ENCODE measurements around the gene C2orf42. TPM values are rescaled to one million over a fixed set of nuclear protein-coding genes. Genes with fewer than 3 reads are reported as not detected.

C2orf42 gene
- total and polyA plus RNA-seq, 10 of the 15 experiments (the other 5 are each of a cell fraction or from before 2014, with no cell fraction given), result 5.5 to 19.8 (median 11.5) TPM

- TF ChIP-seq EP300 (IDR thresholded peaks at IDR 0.05; ENCODE audit: borderline replicate concordance in 1 of 2, control insufficient read depth in 1 of 2, low read depth in 2 of 2, low read length in 2 of 2) (peak in 1 of 2 experiments; percentile 12; a peak in 1 of 4 replicates), CBX3 (IDR thresholded peaks at IDR 0.05; ENCODE audit: borderline replicate concordance, low read depth) (no peak), PAX5 (IDR thresholded peaks at IDR 0.05; ENCODE audit: borderline replicate concordance, low read depth, low read length) (peak; percentile 33; the same call in 1 of the 2 replicates), SPI1 (IDR thresholded peaks at IDR 0.05; ENCODE audit: borderline replicate concordance, insufficient read depth, low read depth, low read length) (no peak), ZNF592 (IDR thresholded peaks at IDR 0.05) (peak; percentile 90), TAF1 (IDR thresholded peaks at IDR 0.05; ENCODE audit: borderline replicate concordance, low read depth, low read length) (peak; percentile 73), TARDBP (IDR thresholded peaks at IDR 0.05; ENCODE audit: borderline replicate concordance) (peak; percentile 78; the same call in 1 of the 2 replicates), E4F1 (IDR thresholded peaks at IDR 0.05; ENCODE audit: borderline replicate concordance, partially characterized antibody) (peak; percentile 88), TCF3 (IDR thresholded peaks at IDR 0.05; ENCODE audit: borderline replicate concordance, insufficient read depth, low read depth, low read length) (peak; percentile 79), TCF7 (IDR thresholded peaks at IDR 0.05; ENCODE audit: borderline replicate concordance) (0 out of 2 replicates have a peak, but pooled peaks have one; percentile 6), NFYB (IDR thresholded peaks at IDR 0.05; ENCODE audit: insufficient read depth, low read depth, low read length) (peak; percentile 91), GABPA (IDR thresholded peaks at IDR 0.05; ENCODE audit: low read depth) (peak; percentile 88), HCFC1 (IDR thresholded peaks at IDR 0.05; ENCODE audit: low read length) (peak; percentile 78)
- TF ChIP-seq, protein P1, sequence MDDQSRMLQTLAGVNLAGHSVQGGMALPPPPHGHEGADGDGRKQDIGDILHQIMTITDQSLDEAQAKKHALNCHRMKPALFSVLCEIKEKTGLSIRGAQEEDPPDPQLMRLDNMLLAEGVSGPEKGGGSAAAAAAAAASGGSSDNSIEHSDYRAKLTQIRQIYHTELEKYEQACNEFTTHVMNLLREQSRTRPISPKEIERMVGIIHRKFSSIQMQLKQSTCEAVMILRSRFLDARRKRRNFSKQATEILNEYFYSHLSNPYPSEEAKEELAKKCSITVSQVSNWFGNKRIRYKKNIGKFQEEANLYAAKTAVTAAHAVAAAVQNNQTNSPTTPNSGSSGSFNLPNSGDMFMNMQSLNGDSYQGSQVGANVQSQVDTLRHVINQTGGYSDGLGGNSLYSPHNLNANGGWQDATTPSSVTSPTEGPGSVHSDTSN (IDR thresholded peaks at IDR 0.05; ENCODE audit: insufficient replicate concordance, low read depth, low read length), result no peak
- TF ChIP-seq, protein P2, sequence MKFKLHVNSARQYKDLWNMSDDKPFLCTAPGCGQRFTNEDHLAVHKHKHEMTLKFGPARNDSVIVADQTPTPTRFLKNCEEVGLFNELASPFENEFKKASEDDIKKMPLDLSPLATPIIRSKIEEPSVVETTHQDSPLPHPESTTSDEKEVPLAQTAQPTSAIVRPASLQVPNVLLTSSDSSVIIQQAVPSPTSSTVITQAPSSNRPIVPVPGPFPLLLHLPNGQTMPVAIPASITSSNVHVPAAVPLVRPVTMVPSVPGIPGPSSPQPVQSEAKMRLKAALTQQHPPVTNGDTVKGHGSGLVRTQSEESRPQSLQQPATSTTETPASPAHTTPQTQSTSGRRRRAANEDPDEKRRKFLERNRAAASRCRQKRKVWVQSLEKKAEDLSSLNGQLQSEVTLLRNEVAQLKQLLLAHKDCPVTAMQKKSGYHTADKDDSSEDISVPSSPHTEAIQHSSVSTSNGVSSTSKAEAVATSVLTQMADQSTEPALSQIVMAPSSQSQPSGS (IDR thresholded peaks at IDR 0.05; ENCODE audit: low read length), result no peak
- TF ChIP-seq, protein P3, sequence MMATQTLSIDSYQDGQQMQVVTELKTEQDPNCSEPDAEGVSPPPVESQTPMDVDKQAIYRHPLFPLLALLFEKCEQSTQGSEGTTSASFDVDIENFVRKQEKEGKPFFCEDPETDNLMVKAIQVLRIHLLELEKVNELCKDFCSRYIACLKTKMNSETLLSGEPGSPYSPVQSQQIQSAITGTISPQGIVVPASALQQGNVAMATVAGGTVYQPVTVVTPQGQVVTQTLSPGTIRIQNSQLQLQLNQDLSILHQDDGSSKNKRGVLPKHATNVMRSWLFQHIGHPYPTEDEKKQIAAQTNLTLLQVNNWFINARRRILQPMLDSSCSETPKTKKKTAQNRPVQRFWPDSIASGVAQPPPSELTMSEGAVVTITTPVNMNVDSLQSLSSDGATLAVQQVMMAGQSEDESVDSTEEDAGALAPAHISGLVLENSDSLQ (IDR thresholded peaks at IDR 0.05), result peak; percentile 36
Observed at GRCh38 chr2:70190418-70191243, at the start of gene C2orf42 (continued).
